G401.6 (cell line): ENCODE measurements around the gene FGF4.

ENCODE experiments used
- FAIRE-seq: peaks from 2 replicates; lab custom pipeline; 2012; peaks lifted over from hg19 to GRCh38; lab: Jason Lieb, UNC

Gene FGF4

GRCh38 chr11:69726019-69726418 is 49.1 kb downstream of the FGF4 start:
- FAIRE-seq: no peak

DNA sequence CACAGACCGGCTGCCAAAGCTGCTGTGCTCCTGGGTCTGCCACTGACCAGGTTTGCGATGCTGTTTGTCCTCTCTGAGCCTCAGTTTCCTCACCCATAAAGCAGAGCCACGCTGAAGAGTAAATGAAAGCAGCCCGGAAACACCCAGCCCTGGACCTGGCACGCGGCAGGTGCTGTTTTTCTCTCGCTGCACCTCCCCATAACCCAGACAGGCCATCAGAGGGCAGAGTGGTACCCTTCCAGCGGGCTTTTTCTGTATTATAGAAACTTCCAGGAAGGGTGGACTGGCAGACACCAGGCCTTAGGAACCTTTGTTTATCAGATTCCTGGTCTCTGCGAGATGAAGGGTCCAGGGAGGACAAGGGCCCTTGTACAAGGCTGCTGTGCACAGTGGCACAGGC is 53.4 kb downstream of the FGF4 start:
- no peak for FAIRE-seq

GRCh38 chr11:69721106-69721505 is 54.0 kb downstream of the FGF4 start:
- no peak for FAIRE-seq
